DND-41 (cell line): Measurements from ENCODE around the gene CTCF.

Source experiments
- ATAC-seq: fragments of 200-7000 bp; cut with Tn5 transposase; 3 replicates; pipeline ENCODE4 v1.9.1; 2021; ENCODE audit warnings: low read depth; ENCODE audit not compliant: insufficient read depth
- DNase-seq: peaks from one replicate; pipeline ENCODE4 v3.0.0-alpha.2; 2020
- H2AFZ ChIP-seq: 2 replicates; pipeline ENCODE4 v1.6.0; 2012; ENCODE audit warnings: low read depth, low read length
- H3K27ac ChIP-seq: 2 replicates; pipeline ENCODE4 v1.5.1; 2012; ENCODE audit warnings: low read length, inconsistent platforms
- H3K27me3 ChIP-seq: fragments of 200-600 bp; sonication (generic); 2 replicates; pipeline ENCODE4 v1.6.0; 2012; ENCODE audit warnings: low read length, mild to moderate bottlenecking, inconsistent platforms; ENCODE audit not compliant: insufficient read depth, poor library complexity
- H3K36me3 ChIP-seq: 2 replicates; pipeline ENCODE4 v1.5.1; 2012; ENCODE audit warnings: low read length, inconsistent platforms; ENCODE audit not compliant: insufficient read depth
- H3K4me1 ChIP-seq: 2 replicates; pipeline ENCODE4 v1.5.1; 2012; ENCODE audit warnings: mild to moderate bottlenecking, low read length; ENCODE audit not compliant: insufficient read depth
- H3K4me2 ChIP-seq: 2 replicates; pipeline ENCODE4 v1.6.0; 2012; ENCODE audit warnings: mild to moderate bottlenecking, moderate library complexity, low read length, inconsistent platforms; ENCODE audit not compliant: insufficient read depth
- H3K4me3 ChIP-seq, 2 experiments: fragments of 200-600 bp in 1 of 2; shearing (Covaris generic) in 1 of 2; 2 replicates each; pipeline ENCODE4 v1.5.1; 2012 to 2016; ENCODE audit warnings: inconsistent platforms in 2 of 2, low read length in 2 of 2, mild to moderate bottlenecking in 2 of 2, low read depth in 1 of 2, moderate library complexity in 1 of 2
- H3K79me2 ChIP-seq: 2 replicates; pipeline ENCODE4 v1.6.0; 2012; ENCODE audit warnings: low read length, inconsistent platforms; ENCODE audit not compliant: insufficient read depth
- H3K9ac ChIP-seq: 2 replicates; pipeline ENCODE4 v1.6.0; 2012; ENCODE audit warnings: low read depth, mild to moderate bottlenecking, inconsistent platforms, low read length, moderate library complexity
- H3K9me3 ChIP-seq: 2 replicates; pipeline ENCODE4 v1.5.1; 2012; ENCODE audit warnings: low read length, moderate library complexity, mild to moderate bottlenecking, inconsistent platforms; ENCODE audit not compliant: insufficient read depth, severe bottlenecking
- H4K20me1 ChIP-seq: 2 replicates; pipeline ENCODE4 v1.6.0; 2012; ENCODE audit warnings: low read length; ENCODE audit not compliant: insufficient read depth
- EZH2 ChIP-seq: IDR thresholded peaks from 3 replicates; pipeline ENCODE4 v1.6.1; 2012; ENCODE audit warnings: borderline replicate concordance, low read depth, mild to moderate bottlenecking, moderate library complexity, low read length, inconsistent platforms; ENCODE audit not compliant: severe bottlenecking
- TF ChIP-seq, protein P1 (sequence below): IDR thresholded peaks from 2 replicates; pipeline ENCODE4 v1.5.1; 2012; ENCODE audit warnings: borderline replicate concordance, low read length, moderate library complexity, mild to moderate bottlenecking; ENCODE audit not compliant: poor library complexity, severe bottlenecking; ENCODE audit errors: extremely low read depth

CTCF gene

DNA sequence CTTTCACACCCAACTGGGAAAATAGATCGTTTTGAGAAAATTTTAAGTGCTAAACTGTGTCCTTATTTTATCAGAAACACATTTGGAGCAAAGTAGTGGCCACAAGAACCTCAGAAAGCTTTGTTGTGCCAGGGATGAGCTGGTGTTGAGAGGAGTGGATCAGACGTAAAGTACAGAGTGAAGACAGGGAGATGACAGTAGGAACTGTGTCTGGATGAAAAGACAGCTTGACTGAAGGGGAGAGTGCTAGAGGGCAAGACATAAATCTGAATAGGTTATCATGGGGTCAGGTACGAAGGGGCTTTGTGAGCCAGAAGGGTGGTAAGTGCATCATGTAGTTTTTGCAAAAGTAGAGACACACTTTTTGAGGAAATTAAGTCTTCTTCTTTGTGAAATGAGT is 43.3 kb downstream of the CTCF start:
- Histone ChIP-seq H3K27ac (no peak overlapping the region), H3K27me3 (no peaks in the 10 kb centered on the region), H3K36me3 (peaks cover 47% of the 10 kb centered on the region), H3K9ac (no peak overlapping the region), H3K4me3 (no peak overlapping the region), H3K9me3 (no peaks in the 10 kb centered on the region), H3K79me2 (peaks cover 97% of the 10 kb centered on the region), H4K20me1 (peaks cover 69% of the 10 kb centered on the region), H3K4me1 (no peaks in the 10 kb centered on the region), H3K4me2 (no peak overlapping the region), H2AFZ (no peak overlapping the region)
- no peak for TF ChIP-seq EZH2
- TF ChIP-seq, protein P1, sequence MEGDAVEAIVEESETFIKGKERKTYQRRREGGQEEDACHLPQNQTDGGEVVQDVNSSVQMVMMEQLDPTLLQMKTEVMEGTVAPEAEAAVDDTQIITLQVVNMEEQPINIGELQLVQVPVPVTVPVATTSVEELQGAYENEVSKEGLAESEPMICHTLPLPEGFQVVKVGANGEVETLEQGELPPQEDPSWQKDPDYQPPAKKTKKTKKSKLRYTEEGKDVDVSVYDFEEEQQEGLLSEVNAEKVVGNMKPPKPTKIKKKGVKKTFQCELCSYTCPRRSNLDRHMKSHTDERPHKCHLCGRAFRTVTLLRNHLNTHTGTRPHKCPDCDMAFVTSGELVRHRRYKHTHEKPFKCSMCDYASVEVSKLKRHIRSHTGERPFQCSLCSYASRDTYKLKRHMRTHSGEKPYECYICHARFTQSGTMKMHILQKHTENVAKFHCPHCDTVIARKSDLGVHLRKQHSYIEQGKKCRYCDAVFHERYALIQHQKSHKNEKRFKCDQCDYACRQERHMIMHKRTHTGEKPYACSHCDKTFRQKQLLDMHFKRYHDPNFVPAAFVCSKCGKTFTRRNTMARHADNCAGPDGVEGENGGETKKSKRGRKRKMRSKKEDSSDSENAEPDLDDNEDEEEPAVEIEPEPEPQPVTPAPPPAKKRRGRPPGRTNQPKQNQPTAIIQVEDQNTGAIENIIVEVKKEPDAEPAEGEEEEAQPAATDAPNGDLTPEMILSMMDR = no peak
- no peak for ATAC-seq
- no peak for DNase-seq

DNA sequence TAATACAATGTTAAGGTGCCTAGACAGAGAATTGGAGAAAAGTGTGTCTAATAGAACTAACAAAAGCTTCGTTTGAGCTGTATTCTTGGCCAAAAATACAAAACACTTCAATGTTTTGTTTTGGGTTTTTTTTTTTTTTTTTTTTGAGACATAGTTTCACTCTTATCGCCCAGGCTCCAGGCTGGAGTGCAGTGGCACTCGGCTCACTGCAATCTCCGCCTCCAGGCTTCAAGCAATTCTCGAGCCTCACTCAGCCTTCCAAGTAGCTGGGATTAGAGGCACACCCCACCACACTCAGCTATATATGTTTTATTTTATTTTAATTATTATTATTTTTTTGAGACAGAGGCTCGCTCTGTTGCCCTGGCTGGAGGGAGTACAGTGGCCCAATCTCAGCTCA is 44.3 kb downstream of the CTCF start:
- peaks cover 54% of the 10 kb centered on the region for H3K36me3 ChIP-seq
- H3K4me3 ChIP-seq = no peak overlapping the region
- no peak overlapping the region for H3K4me2 ChIP-seq
- DNase-seq = no peak
- peaks cover 97% of the 10 kb centered on the region for H3K79me2 ChIP-seq
- ATAC-seq = no peak
- H3K9me3 ChIP-seq = no peaks in the 10 kb centered on the region
- no peak for TF ChIP-seq EZH2
- TF ChIP-seq, protein P1 = no peak
- H3K9ac ChIP-seq = no peak overlapping the region
- H2AFZ ChIP-seq = no peak overlapping the region
- H3K27ac ChIP-seq = no peak overlapping the region
- H3K4me1 ChIP-seq = no peaks in the 10 kb centered on the region
- H3K27me3 ChIP-seq = no peaks in the 10 kb centered on the region
- H4K20me1 ChIP-seq = peaks cover 69% of the 10 kb centered on the region

GRCh38 chr16:67608364-67608763 is 46.0 kb downstream of the CTCF start:
- Histone ChIP-seq H3K27ac (no peak overlapping the region), H3K4me3 (no peak overlapping the region), H4K20me1 (peaks cover 67% of the 10 kb centered on the region), H3K9ac (no peak overlapping the region), H3K36me3 (peaks cover 64% of the 10 kb centered on the region), H2AFZ (no peak overlapping the region), H3K4me2 (no peak overlapping the region), H3K9me3 (no peaks in the 10 kb centered on the region), H3K27me3 (no peaks in the 10 kb centered on the region), H3K4me1 (no peaks in the 10 kb centered on the region), H3K79me2 (peaks cover 97% of the 10 kb centered on the region)
- no peak for ATAC-seq
- TF ChIP-seq, protein P1 = no peak
- TF ChIP-seq EZH2 = no peak
- DNase-seq = no peak

DNA sequence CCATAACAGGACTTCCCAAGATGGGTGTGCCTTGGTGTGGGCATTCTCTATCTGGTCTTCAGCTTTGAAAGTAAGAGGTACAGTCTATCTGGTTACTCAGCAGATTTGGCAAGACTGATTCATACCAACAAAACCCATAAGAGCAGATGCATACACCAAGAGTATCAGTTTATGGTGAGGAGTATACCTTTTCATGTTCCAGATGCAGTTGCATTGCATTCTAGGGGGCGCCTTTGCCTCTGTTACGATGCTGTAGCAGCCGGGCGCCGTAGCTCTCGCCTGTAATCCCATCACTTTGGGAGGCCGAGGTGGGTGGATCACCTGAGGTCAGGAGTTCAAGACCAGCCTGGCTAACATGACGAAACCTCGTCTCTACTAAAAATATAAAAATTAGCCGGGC is 51.5 kb downstream of the CTCF start:
- Histone ChIP-seq H3K4me2 (no peak overlapping the region), H3K4me1 (no peaks in the 10 kb centered on the region), H3K4me3 (no peak overlapping the region), H3K36me3 (peaks cover 96% of the 10 kb centered on the region), H3K79me2 (peaks cover 66% of the 10 kb centered on the region), H3K27me3 (no peaks in the 10 kb centered on the region), H3K9me3 (no peaks in the 10 kb centered on the region), H3K27ac (no peak overlapping the region), H2AFZ (no peak overlapping the region), H4K20me1 (peaks cover 53% of the 10 kb centered on the region), H3K9ac (no peak overlapping the region)
- ATAC-seq (peak; percentile 52; the same call in 1 of the 3 replicates), DNase-seq (peak; percentile 29)
- TF ChIP-seq, protein P1 = peak; percentile 49
- TF ChIP-seq EZH2 = no peak
